PC-9 (cell line): Measurements from ENCODE around the gene MMP2. TPM values are rescaled to one million over a fixed set of nuclear protein-coding genes. Genes with fewer than 3 reads are reported as not detected.

Source experiments
- BruUV-seq: library from RNA; stranded (reverse); fragments of 400-500 nt; replicated peaks from 2 replicates; lab custom pipeline; 2021; lab: Mats Ljungman, UMichigan
- CTCF ChIA-PET: fragments of 300-600 bp; sonication (Branson Sonifier 250); formaldehyde crosslinking; loops from one replicate; lab custom pipeline; 2022; ENCODE audit warnings: antibody characterized with exemption; lab: Charles Lee
- POLR2A ChIA-PET: fragments of 300-600 bp; sonication (Branson Sonifier 250); formaldehyde crosslinking; loops from one replicate; lab custom pipeline; 2022; ENCODE audit warnings: antibody characterized with exemption; ENCODE audit not compliant: unreplicated experiment; lab: Charles Lee
- DNase-seq, 2 experiments: peaks; one replicate each; pipeline versions ENCODE4 v3.0.0 to v3.0.0-alpha.2; 2015 to 2022; ENCODE audit warnings: mixed read lengths in 1 of 2
- H2AFZ ChIP-seq: fragments of 200-600 bp; sonication (generic); 2 replicates; pipeline ENCODE4 v1.8.1; 2017; ENCODE audit warnings: antibody characterized with exemption
- H3F3A ChIP-seq: fragments of 200-600 bp; sonication (generic); 2 replicates; pipeline ENCODE4 v1.8.1; 2017; ENCODE audit warnings: antibody characterized with exemption, mild to moderate bottlenecking, low read depth; ENCODE audit not compliant: insufficient read depth
- H3K27ac ChIP-seq: fragments of 200-600 bp; sonication (generic); 2 replicates; pipeline ENCODE4 v1.6.1; 2016; ENCODE audit warnings: mixed run types
- H3K27me3 ChIP-seq: fragments of 200-600 bp; sonication (generic); 2 replicates; pipeline ENCODE4 v1.6.1; 2016; ENCODE audit warnings: low read depth, mixed run types; ENCODE audit not compliant: insufficient read depth
- H3K36me3 ChIP-seq: fragments of 200-600 bp; sonication (generic); 2 replicates; pipeline ENCODE4 v1.6.1; 2016; ENCODE audit warnings: low read depth, mixed run types
- H3K4me1 ChIP-seq: fragments of 200-600 bp; sonication (generic); replicated peaks from 2 replicates; pipeline ENCODE4 v1.6.1; 2016; ENCODE audit warnings: mixed run types; ENCODE audit not compliant: insufficient read depth
- H3K4me2 ChIP-seq: fragments of 200-600 bp; sonication (generic); 2 replicates; pipeline ENCODE4 v1.6.1; 2017; ENCODE audit warnings: mixed run types
- H3K4me3 ChIP-seq: fragments of 200-600 bp; sonication (generic); 2 replicates; pipeline ENCODE4 v1.6.1; 2016; ENCODE audit warnings: mixed run types
- H3K79me2 ChIP-seq: fragments of 200-600 bp; sonication (generic); 2 replicates; pipeline ENCODE4 v1.6.1; 2017; ENCODE audit warnings: low read depth, mixed run types
- H3K9me2 ChIP-seq: fragments of 200-600 bp; sonication (generic); 2 replicates; pipeline ENCODE4 v1.8.1; 2017; ENCODE audit warnings: mild to moderate bottlenecking; ENCODE audit not compliant: insufficient read depth
- H3K9me3 ChIP-seq: fragments of 200-600 bp; sonication (generic); 2 replicates; pipeline ENCODE4 v1.8.1; 2016; ENCODE audit warnings: low read depth; ENCODE audit not compliant: insufficient read depth
- H4K20me1 ChIP-seq: fragments of 200-600 bp; sonication (generic); 2 replicates; pipeline ENCODE4 v1.8.1; 2017; ENCODE audit not compliant: insufficient read depth
- CTCF ChIP-seq: fragments of 200-600 bp; sonication (generic); conservative IDR thresholded peaks from 2 replicates; pipeline ENCODE4 v1.6.1; 2017; ENCODE audit warnings: mixed run types, antibody characterized with exemption, mild to moderate bottlenecking, moderate library complexity
- EZH2 ChIP-seq: fragments of 200-600 bp; sonication (generic); IDR thresholded peaks from 2 replicates; pipeline ENCODE4 v1.8.0; 2017; ENCODE audit warnings: antibody characterized with exemption, low read depth
- intact Hi-C: fragments of 100-400 bp; cut with micrococcal nuclease; formaldehyde crosslinking; loops from one replicate; pipeline ENCODE4 v1.10.0; 2022; ENCODE audit not compliant: unreplicated experiment
- total RNA-seq: library from RNA; stranded (reverse); gene quantifications from 2 replicates; pipeline ENCODE4 v1.2.3, GENCODE V29; 2021

Gene MMP2
- total RNA-seq, 1 experiment from 2014 or later, result 0.50 TPM

DNA sequence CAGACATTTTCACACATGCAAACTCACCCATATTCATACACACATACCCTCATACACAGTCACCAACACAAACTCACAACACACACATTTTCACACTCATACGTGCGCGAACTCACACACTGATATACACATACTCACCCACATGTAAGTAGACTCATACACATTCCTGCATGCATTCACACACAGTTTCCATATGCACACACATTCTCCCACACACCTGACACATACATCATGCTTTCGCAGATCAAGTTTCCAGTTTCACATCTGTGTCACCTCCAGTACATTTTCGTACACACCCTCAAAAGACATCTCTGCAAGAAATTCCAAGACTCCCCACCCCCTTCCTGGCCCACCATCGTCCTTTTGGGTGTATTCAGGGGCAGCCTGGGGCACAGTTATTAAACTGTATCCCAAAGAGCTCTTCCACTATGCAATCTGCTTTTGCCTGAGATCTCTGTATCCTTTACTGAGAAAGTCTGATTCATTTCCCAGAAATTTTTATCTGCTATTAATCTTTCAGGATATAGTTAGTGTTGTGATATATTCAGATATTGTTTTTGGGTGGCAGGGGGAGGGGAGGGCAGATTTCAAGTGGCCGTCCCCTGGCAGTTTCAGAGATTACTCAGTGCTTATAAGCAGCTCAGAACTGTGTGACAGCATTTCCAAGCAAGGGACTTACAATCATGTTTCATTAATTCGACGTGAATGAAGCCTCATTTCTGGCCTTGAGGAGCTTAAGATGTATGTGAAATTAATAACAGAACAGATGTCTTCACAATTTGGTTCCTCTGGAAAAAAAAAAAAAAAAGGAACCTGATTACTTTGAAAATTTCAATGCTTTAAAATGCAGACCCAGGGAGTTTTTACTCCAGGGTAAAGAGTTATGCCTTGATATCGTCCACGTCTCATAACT, 35.3 kb upstream of the MMP2 start:
- Histone ChIP-seq H3K4me1 (no peaks in the 10 kb centered on the region), H3K27me3 (no peaks in the 10 kb centered on the region), H3K4me3 (no peak overlapping the region), H3K9me2 (no peaks in the 10 kb centered on the region), H3K9me3 (no peaks in the 10 kb centered on the region), H3K36me3 (no peaks in the 10 kb centered on the region), H4K20me1 (no peaks in the 10 kb centered on the region), H3K27ac (no peak overlapping the region), H3F3A (no peaks in the 10 kb centered on the region; the same call in 1 of the 2 replicates), H3K4me2 (no peak overlapping the region), H3K79me2 (no peaks in the 10 kb centered on the region), H2AFZ (no peak overlapping the region)
- POLR2A ChIA-PET, result no interaction called here
- intact Hi-C loops, result no loop called here
- CTCF ChIA-PET, result interaction anchor here (0.7 kb wide), 1 partner anchor 13 kb away, joined by 3 read pairs; no protein-coding TSS in a partner anchor
- BruUV-seq, result no TSS peak
- no peak for DNase-seq
- no peak for TF ChIP-seq CTCF
- no peak for TF ChIP-seq EZH2

DNA sequence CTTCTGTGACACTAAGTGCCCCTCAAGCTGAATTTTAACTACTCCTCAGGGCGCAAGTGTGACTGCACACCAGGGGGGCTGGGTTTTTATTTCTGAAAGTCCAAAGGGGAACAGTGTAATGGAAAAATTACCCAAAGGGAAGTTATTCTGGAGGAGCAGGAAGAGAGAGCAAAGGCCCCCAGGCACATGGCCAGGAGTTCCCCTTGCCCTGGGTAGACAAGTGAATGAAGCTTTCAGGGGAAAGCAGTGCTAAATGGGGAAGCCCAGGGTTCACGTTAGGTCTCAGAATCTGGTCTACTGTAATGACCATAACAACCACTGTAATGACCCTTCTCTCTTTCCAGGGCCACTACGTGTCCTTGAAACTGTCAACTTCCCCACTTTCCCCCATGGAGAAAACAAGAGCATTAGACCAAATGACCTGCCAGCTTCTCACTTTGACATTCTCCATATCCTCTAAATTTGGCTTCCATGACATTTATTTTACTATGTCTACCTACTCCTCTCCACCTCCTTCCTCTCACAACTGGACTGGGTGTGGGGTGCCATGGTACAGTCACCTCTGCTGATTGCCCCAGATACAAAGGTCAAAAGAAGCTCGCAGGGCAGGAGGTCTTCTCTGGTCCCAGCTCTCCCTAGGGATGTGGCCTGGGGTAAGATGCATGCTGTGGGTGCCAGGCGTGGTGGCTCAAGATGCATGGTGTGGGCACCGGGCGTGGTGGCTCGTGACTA, 34.1 kb upstream of the MMP2 start:
- no peaks in the 10 kb centered on the region for H3K27me3 ChIP-seq
- TF ChIP-seq CTCF (no peak), EZH2 (no peak)
- H3K79me2 ChIP-seq, result no peaks in the 10 kb centered on the region
- ChIA-PET CTCF (no interaction called here), POLR2A (no interaction called here)
- no peaks in the 10 kb centered on the region for H3K9me2 ChIP-seq
- H4K20me1 ChIP-seq, result no peaks in the 10 kb centered on the region
- H3K4me3 ChIP-seq, result no peak overlapping the region
- no peak overlapping the region for H3K4me2 ChIP-seq
- BruUV-seq, result no TSS peak
- no peaks in the 10 kb centered on the region for H3K4me1 ChIP-seq
- H3K9me3 ChIP-seq, result no peaks in the 10 kb centered on the region
- H3K36me3 ChIP-seq, result no peaks in the 10 kb centered on the region
- no peaks in the 10 kb centered on the region; the same call in 1 of the 2 replicates for H3F3A ChIP-seq
- intact Hi-C loops, result no loop called here
- DNase-seq, result no peak
- no peak overlapping the region for H2AFZ ChIP-seq
- no peak overlapping the region for H3K27ac ChIP-seq

GRCh38 chr16:55447231-55447630, 31.8 kb upstream of the MMP2 start:
- no peak for TF ChIP-seq EZH2
- TF ChIP-seq CTCF, result no peak
- no peak overlapping the region for H2AFZ ChIP-seq
- no peaks in the 10 kb centered on the region; the same call in 1 of the 2 replicates for H3F3A ChIP-seq
- H3K27ac ChIP-seq, result no peak overlapping the region
- H3K9me2 ChIP-seq, result no peaks in the 10 kb centered on the region
- intact Hi-C loops, result no loop called here
- no peaks in the 10 kb centered on the region for H3K4me1 ChIP-seq
- no peaks in the 10 kb centered on the region for H3K27me3 ChIP-seq
- no peaks in the 10 kb centered on the region for H3K9me3 ChIP-seq
- H3K4me3 ChIP-seq, result no peak overlapping the region
- no peak overlapping the region for H3K4me2 ChIP-seq
- no peaks in the 10 kb centered on the region for H3K36me3 ChIP-seq
- H4K20me1 ChIP-seq, result no peaks in the 10 kb centered on the region
- no peaks in the 10 kb centered on the region for H3K79me2 ChIP-seq
- ChIA-PET CTCF (no interaction called here), POLR2A (no interaction called here)
- DNase-seq, result no peak
- BruUV-seq, result no TSS peak
